ENCODE results near the gene TMC7.

TMC7 gene

DNA sequence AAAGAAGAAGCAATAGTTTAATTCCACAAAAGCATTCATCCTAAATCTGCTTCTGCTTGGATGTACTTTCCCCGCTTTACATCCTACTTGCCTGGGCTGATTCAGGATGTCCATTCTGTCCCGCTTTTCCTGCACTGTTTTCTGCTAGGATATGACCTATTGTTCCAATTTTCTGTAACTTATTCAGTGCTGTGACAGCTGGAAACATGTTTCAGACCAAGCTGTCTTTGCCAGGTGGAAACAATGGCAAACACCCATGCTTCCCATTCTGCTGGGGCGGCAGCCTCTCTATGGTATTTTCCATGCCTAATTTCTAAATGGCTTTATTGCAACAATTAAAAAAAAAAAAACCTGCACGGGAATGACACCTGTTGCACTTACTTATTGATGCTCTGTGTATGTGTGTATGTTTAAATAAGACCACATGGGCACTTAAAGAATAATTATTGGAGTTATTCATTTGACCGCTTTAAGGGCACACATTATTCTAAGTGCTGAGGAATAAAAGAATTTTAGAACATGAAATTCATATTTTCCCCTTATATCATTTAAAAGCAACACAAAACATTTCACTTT, 104.7 kb downstream of the TMC7 start:
- no peak for DNase-seq (ENCODE audit: low read depth, low spot score)

GRCh38 chr16:19089410-19089955, 105.7 kb downstream of the TMC7 start:
- DNase-seq (ENCODE audit: low read depth, low spot score), result no peak

DNA sequence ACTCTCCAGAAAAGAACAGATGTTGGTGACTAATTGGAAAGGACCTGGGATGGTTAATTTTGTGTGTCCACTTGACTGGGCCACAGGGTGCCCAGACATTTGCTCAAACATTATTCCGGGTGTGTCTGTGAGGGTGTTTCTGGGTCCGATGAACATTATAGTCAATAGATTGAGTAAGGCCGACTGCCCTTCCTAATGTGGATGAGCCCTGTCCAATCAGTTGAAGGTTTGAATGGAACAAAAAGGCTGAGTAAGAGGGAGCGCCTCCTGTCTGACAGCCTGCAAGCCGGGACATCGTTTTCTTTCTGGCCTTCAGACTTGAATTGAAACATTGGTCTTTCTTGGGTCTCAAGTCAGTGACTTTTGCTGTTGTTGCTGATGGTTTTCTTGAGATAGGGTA, 107.2 kb downstream of the TMC7 start:
- DNase-seq (ENCODE audit: low read depth, low spot score), result no peak

GRCh38 chr16:19092653-19093410, 109.1 kb downstream of the TMC7 start:
- no peak for DNase-seq (ENCODE audit: low read depth, low spot score)

GRCh38 chr16:19093631-19094541, 110.2 kb downstream of the TMC7 start:
- no peak for DNase-seq (ENCODE audit: low read depth, low spot score)

DNA sequence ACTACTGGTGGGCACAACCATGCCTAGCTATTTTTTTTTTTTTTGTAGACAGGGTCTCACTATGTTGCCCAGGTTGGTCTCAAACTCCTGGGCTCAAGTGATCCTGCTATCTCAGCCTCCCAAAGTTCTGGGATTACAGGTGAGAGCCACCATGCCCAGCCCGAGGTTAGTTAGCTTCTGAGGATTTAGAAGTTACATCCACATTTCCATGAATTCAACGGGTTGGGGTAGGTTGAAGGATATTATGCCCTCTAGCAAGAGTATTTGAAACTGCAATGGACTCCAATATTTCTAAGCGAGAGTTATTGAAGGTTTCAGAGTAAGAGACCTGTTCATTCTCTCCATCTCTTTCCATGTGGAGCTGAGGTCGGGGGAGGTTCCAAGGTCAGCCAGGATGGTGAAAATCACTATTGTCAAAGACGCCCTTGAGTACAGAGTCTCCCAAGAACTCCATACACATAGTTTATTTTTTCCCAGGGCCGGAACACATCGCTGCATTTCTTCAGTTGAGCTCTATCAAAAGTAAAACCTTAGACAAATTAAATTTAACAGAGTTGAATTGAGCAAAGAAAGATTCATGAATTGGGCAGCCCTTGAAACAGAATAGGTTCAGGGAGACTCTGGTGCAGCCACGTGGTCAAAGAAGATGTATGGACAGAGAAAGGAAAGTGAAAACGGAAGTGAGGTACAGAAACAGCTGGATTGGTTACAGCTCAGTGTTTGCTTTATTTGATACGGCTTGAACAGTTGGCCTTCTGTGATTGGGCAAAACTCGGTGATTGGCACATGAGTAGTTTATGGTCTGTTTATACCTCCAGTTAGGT, 111.0 kb downstream of the TMC7 start:
- no peak for DNase-seq (ENCODE audit: low read depth, low spot score)

GRCh38 chr16:19095654-19096053, 111.9 kb downstream of the TMC7 start:
- DNase-seq (ENCODE audit: low read depth, low spot score), result no peak

DNA sequence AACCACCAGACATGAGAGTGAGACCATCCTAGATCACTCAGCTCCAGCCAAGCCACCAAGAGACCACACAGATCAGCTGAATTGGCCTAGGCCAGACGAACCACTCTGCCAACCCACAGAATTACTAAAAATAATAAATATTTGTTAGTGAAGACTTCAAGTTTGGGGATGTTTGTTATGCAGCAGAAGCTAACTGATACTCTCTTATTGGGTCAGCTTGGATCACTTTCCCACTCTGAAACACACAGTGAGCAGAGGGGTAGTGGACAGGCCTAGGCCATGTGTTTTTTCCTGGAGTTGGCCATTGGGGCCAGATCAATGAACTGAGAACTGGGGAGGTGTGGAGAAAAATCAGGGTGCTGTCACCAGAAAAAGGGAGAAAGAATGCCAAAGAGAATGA, 114.4 kb downstream of the TMC7 start:
- DNase-seq (ENCODE audit: low read depth, low spot score), result no peak

- DNase-seq (ENCODE audit: low read depth, low spot score), result no peak
Measured at GRCh38 chr16:19102187-19102872, 118.6 kb downstream of the TMC7 start.

- no peak for DNase-seq (ENCODE audit: low read depth, low spot score)
Measured at GRCh38 chr16:19104607-19105006, 120.9 kb downstream of the TMC7 start.

- no peak for DNase-seq (ENCODE audit: low read depth, low spot score)
Measured at GRCh38 chr16:19105131-19105530, 121.4 kb downstream of the TMC7 start.

DNA sequence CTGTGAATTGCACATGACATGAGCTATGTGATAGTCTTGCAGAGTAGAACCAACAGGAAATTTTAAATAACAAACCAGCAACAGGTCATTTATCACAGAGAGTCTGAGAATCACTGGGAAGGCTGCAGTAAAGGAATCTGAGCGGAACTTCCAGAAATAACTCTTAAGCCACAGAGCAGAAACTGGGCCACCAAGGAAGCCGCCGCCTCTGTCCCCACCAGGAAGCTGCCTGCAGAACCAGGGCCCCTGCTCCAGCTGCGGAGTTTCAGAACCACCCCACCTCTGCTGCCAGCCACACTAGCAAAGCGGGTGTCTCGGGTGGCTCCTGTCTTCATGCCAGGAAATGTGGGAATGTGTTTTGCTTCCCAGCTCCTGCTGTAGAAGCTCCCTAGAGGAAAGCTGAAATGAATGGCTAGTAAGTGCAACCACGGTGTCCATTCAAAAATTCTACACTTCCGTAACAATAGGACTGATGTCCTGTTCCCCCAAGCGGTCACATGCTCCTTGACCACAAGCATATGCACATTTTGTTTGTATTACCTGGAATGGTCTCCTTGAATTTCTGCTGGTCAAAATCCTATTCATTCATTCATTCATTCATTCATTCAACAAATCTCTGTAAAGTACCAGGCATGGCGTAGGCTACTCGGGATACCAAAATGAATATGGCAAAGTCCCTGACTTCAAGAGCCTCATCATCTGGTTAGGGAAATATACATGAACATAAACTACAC, 122.3 kb downstream of the TMC7 start:
- DNase-seq (ENCODE audit: low read depth, low spot score), result no peak

- DNase-seq (ENCODE audit: low read depth, low spot score), result no peak
Measured at GRCh38 chr16:19106625-19107020, 122.9 kb downstream of the TMC7 start.

DNA sequence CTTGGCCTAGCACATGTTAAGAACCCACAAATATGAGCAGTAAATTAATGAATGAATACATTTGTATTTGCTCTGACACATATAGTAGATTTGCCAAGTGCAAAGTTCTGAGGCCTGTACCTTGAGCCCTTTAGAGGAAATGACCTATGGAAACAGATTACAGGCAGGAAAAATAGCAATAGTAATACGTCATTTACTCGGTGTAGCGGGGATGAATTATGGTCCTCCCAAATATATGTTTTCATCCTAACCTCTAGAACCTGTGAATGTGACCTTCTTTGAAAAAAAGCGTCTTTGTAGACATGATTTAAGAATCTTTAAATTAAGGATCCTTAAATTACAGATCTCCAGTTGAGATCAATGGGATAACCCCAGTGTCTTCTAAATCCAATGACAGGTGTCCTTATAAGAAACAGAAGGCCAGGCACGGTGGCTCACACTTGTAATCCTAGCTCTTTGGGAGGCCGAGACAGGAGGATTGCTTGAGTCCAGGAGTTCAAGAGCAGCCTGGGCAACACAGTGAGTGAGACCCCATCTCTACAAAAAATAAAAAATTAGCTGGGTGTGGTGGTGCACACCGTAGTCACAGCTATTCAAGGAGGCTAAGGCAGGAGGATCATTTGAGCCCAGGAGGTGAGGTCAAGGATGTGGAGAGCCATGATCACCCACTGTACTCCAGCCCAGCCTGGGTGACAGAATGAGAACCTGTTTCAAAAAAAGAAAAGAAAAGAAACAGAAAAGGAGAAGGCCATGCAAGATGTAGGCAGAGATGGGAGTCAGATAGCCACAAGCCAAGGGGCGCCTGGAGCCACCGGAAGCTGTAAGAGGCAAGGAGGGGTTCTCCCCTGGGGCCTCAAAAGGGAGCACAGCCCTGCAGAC, 124.9 kb downstream of the TMC7 start:
- no peak for DNase-seq (ENCODE audit: low read depth, low spot score)

- DNase-seq (ENCODE audit: low read depth, low spot score), result no peak
Measured at GRCh38 chr16:19109288-19109664, 125.5 kb downstream of the TMC7 start.

- DNase-seq (ENCODE audit: low read depth, low spot score), result no peak
Measured at GRCh38 chr16:19110537-19111360, 127.0 kb downstream of the TMC7 start.

GRCh38 chr16:19112099-19112407, 128.3 kb downstream of the TMC7 start:
- DNase-seq (ENCODE audit: low read depth, low spot score), result no peak

Measured in iPS DF 19.7 (cell line).